Measurements from ENCODE around the gene SCUBE3. TPM values are rescaled to one million over a fixed set of nuclear protein-coding genes. Genes with fewer than 3 reads are reported as not detected.

The SCUBE3 gene
- total and polyA plus RNA-seq, 2 of the 4 experiments (the other 2 are of a cell fraction), result 19.9 to 45.5 TPM

- ATAC-seq (ENCODE audit: low read depth), result no peak
- no peak overlapping the region for H3K56ac ChIP-seq (ENCODE audit: extremely low read depth, insufficient read depth, low read length)
- H3K27ac ChIP-seq (ENCODE audit: insufficient read depth, low read length), result no peak overlapping the region
- DNase-seq, result no peak
- H2AK9ac ChIP-seq (replicated peaks; ENCODE audit: low read depth, low read length, poor library complexity), result no peak overlapping the region
- WGBS, 2 experiments (ENCODE audit: extremely low coverage in 2 of 2, insufficient read length in 1 of 2), result no CpG with 5 or more reads among the region's 2 CpGs
- ChIA-PET CTCF (interaction anchor here (0.7 kb wide), 1 partner anchor 9 kb away, joined by 3 read pairs; no protein-coding TSS in a partner anchor), POLR2A (ENCODE audit: unreplicated experiment) (no interaction called here)
- no peak overlapping the region for H3K4me2 ChIP-seq (ENCODE audit: low read depth, low read length)
- H3K9me3 ChIP-seq (ENCODE audit: control insufficient read depth, insufficient read depth, low read length), result no peaks in the 10 kb centered on the region
- no peak overlapping the region for H4K5ac ChIP-seq (ENCODE audit: low read depth, low read length)
- H3K23ac ChIP-seq (ENCODE audit: low read depth, low read length), result no peak overlapping the region
- H3K27me3 ChIP-seq (ENCODE audit: control insufficient read depth, insufficient read depth, low read length), result no peaks in the 10 kb centered on the region
- no peaks in the 10 kb centered on the region for H4K20me1 ChIP-seq (ENCODE audit: insufficient read depth, low read length)
- H2AFZ ChIP-seq (replicated peaks; ENCODE audit: low read length, poor library complexity), result no peak overlapping the region
- no peak overlapping the region for H3K9ac ChIP-seq (ENCODE audit: low read depth, low read length)
- in situ Hi-C loops (cut with MboI; ENCODE audit: low sequenced_read_pairs) (no loop called here), intact Hi-C loops (cut with micrococcal nuclease) (no loop called here), dilution Hi-C loops (cut with HindIII; ENCODE audit: low sequenced_read_pairs, unreplicated experiment) (no loop called here)
- H4K8ac ChIP-seq (ENCODE audit: low read depth in 2 of 2, low read length in 2 of 2), result no peak overlapping the region
- peaks cover 31% of the 10 kb centered on the region for H3K4me1 ChIP-seq (ENCODE audit: control insufficient read depth, insufficient read depth, low read length)
- peak overlapping the region; percentile 20; the same call in 1 of the 2 replicates for H2BK120ac ChIP-seq (ENCODE audit: low read depth, low read length)
- no TSS peak for BruUV-seq (replicated peaks)
- no peak overlapping the region for H4K91ac ChIP-seq (ENCODE audit: insufficient read depth, low read depth, low read length)
- H2AK5ac ChIP-seq (ENCODE audit: low read depth, low read length), result no peak overlapping the region
- TF ChIP-seq FOS (IDR thresholded peaks at IDR 0.05; ENCODE audit: low read depth, low read length) (no peak), CEBPB (IDR thresholded peaks at IDR 0.05; ENCODE audit: low read depth, low read length) (peak; percentile 64)
- H2BK5ac ChIP-seq (ENCODE audit: low read depth, low read length, poor library complexity, severe bottlenecking), result no peak overlapping the region
- H3K36me3 ChIP-seq (ENCODE audit: control insufficient read depth, insufficient read depth, low read length), result no peaks in the 10 kb centered on the region
- no peak overlapping the region for H3K14ac ChIP-seq (replicated peaks; ENCODE audit: low read depth, low read length)
- H2BK20ac ChIP-seq (ENCODE audit: low read depth, low read length), result no peak overlapping the region
- H2BK15ac ChIP-seq (ENCODE audit: low read depth, low read length), result no peak overlapping the region; the same call in 2 of the 3 replicates
- H3K18ac ChIP-seq (ENCODE audit: low read depth, low read length), result no peak overlapping the region
- no peak overlapping the region for H3K4ac ChIP-seq (ENCODE audit: low read depth, low read length)
- H3K9me1 ChIP-seq (ENCODE audit: insufficient read depth, low read length), result peaks cover 16% of the 10 kb centered on the region
- H3K4me3 ChIP-seq (ENCODE audit: insufficient read depth, low read depth, low read length), result no peak overlapping the region
- 0 out of 4 replicates have a peak, but pooled peaks cover 0 to 2% of the 10 kb centered on the region in 2 experiments for H3K79me1 ChIP-seq (ENCODE audit: low read depth in 1 of 2, low read length in 2 of 2)
Measured at GRCh38 chr6:35183935-35184334, 29.8 kb upstream of the SCUBE3 start.

Measured in IMR-90 (cell line).